Calu3 (cell line): ENCODE data around the gene GAPVD1. TPM values are rescaled to one million over a fixed set of nuclear protein-coding genes. Genes with fewer than 3 reads are reported as not detected.

Experiments
- BruUV-seq: library from RNA; stranded (reverse); fragments of 400-500 nt; replicated peaks from 2 replicates; lab custom pipeline; 2021; lab: Mats Ljungman, UMichigan
- CTCF ChIA-PET: fragments of 300-600 bp; sonication (Branson Sonifier 250); formaldehyde crosslinking; loops from one replicate; lab custom pipeline; 2022; ENCODE audit warnings: antibody characterized with exemption; lab: Charles Lee
- DNase-seq: peaks from one replicate; pipeline ENCODE4 v3.0.0; 2022
- H3K27ac Mint-ChIP-seq: one replicate; pipeline ENCODE4 v1.8.0; 2022; ENCODE audit warnings: mixed read lengths; ENCODE audit not compliant: unreplicated experiment
- H3K27me3 Mint-ChIP-seq: one replicate; pipeline ENCODE4 v1.8.0; 2022; ENCODE audit warnings: mixed read lengths; ENCODE audit not compliant: unreplicated experiment
- H3K36me3 Mint-ChIP-seq: one replicate; pipeline ENCODE4 v1.8.0; 2022; ENCODE audit warnings: mild to moderate bottlenecking, moderate library complexity, mixed read lengths; ENCODE audit not compliant: insufficient read depth, unreplicated experiment
- H3K4me1 Mint-ChIP-seq: one replicate; pipeline ENCODE4 v1.8.0; 2022; ENCODE audit warnings: mild to moderate bottlenecking, low read depth, mixed read lengths; ENCODE audit not compliant: unreplicated experiment
- H3K4me3 Mint-ChIP-seq: one replicate; pipeline ENCODE4 v1.8.0; 2022; ENCODE audit warnings: mild to moderate bottlenecking, low read depth, moderate library complexity, mixed read lengths; ENCODE audit not compliant: unreplicated experiment
- H3K9me3 Mint-ChIP-seq: one replicate; pipeline ENCODE4 v1.8.0; 2022; ENCODE audit warnings: low read depth, mixed read lengths; ENCODE audit not compliant: unreplicated experiment
- CTCF ChIP-seq: fragments of 200-600 bp; IDR thresholded peaks from one replicate; pipeline ENCODE4 v1.8.0; 2022; ENCODE audit warnings: antibody characterized with exemption; ENCODE audit not compliant: unreplicated experiment
- intact Hi-C: fragments of 100-400 bp; cut with micrococcal nuclease; formaldehyde crosslinking; loops from one replicate; pipeline ENCODE4 v1.10.0; 2022; ENCODE audit not compliant: unreplicated experiment
- total RNA-seq: library from RNA; stranded (reverse); gene quantifications from 2 replicates; pipeline ENCODE4 v1.2.3, GENCODE V29; 2022

The GAPVD1 gene
- total RNA-seq, 1 experiment from 2014 or later, result 32.6 TPM

DNA sequence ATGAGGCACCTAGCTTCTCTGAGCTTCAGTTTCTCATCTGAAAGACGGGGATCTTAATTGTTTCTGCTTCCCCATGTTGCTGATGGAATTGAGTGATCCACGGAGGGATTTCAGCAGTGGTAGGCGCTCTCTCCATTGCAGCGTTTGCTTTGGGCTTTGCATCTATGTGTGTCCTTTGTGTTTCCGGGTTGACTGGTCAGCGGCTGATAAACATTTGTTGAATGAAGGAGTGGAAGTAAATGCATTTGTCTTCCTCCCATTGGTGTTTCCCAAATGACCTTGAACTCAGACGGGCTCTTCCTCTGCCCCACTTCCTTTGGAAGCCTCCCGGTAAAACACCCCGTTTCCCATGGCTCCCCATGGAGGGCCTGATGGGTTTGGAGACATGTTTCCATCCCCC, 117.2 kb downstream of the GAPVD1 start:
- Mint-ChIP-seq H3K4me3 (no peak overlapping the region), H3K27ac (no peak overlapping the region), H3K9me3 (no peaks in the 10 kb centered on the region), H3K36me3 (no peaks in the 10 kb centered on the region), H3K4me1 (no peaks in the 10 kb centered on the region), H3K27me3 (no peaks in the 10 kb centered on the region)
- TF ChIP-seq CTCF, result no peak
- no peak for DNase-seq
- BruUV-seq, result no TSS peak
- CTCF ChIA-PET, result no interaction called here
- intact Hi-C loops, result no loop called here

DNA sequence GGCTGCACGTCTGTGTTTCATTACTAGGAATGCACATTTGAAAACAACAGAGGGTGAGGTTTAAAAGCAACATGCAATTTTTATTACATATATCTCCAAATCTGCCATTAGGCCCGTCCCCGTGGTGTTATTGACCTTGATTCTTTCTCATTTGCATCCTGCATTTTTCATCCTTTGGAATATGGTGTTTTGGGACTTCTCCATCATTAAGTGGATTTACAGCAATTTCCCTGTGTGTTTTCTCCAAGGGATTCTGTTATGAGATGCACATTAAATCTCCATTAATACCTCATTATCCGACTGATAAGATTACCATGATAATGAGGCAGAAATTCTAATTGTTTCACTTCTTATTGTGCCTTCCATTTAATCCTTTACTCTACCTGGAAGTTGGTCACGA, 117.6 kb downstream of the GAPVD1 start:
- Mint-ChIP-seq H3K36me3 (no peaks in the 10 kb centered on the region), H3K4me1 (no peaks in the 10 kb centered on the region), H3K4me3 (no peak overlapping the region), H3K27me3 (no peaks in the 10 kb centered on the region), H3K27ac (no peak overlapping the region), H3K9me3 (no peaks in the 10 kb centered on the region)
- TF ChIP-seq CTCF, result no peak
- CTCF ChIA-PET, result no interaction called here
- DNase-seq, result no peak
- intact Hi-C loops, result no loop called here
- BruUV-seq, result no TSS peak

- CTCF ChIA-PET, result no interaction called here
These were observed 118.8 kb downstream of the GAPVD1 start for GRCh38 chr9:125380406-125380805.

DNA sequence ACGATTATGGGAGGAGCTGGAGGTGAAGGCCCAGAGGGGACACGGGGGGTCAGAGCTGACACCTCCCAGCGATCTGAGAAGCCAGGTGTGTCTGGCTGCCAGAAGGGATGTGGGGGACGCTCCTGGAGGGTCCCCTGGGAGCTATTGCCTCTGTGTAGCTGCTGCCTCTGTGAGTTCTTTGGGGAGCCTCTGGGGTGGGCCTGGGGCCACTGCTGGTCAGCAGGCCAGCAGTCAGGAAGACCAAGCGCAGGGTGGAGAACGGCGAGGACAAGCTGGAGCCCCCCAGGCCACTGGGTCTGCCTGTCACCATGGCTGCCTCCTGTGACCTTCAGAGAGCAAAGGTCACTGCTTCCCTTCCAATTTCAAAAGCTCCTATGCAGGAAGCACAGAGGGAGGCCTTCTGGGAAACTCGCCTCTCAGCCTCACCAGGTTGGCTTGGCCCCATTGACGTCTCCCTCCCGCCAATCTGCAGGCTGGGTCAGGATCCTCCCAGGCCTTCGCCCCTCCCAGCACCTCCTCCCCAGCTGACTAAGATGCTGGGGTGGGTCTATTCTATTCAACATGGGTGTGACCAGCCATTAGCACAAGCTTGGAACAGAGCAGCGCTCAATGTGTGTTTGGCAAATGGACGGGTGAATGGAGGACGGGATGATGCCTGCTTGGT, 126.4 kb downstream of the GAPVD1 start:
- no peaks in the 10 kb centered on the region for H3K36me3 Mint-ChIP-seq
- H3K27me3 Mint-ChIP-seq, result no peaks in the 10 kb centered on the region
- no TSS peak for BruUV-seq
- no peaks in the 10 kb centered on the region for H3K4me1 Mint-ChIP-seq
- no peak for TF ChIP-seq CTCF
- CTCF ChIA-PET, result no interaction called here
- DNase-seq, result no peak
- no peak overlapping the region for H3K4me3 Mint-ChIP-seq
- H3K27ac Mint-ChIP-seq, result no peak overlapping the region
- no peaks in the 10 kb centered on the region for H3K9me3 Mint-ChIP-seq
- intact Hi-C loops, result no loop called here

More at GRCh38 chr9:125380406-125380805, 118.8 kb downstream of the GAPVD1 start:
- Mint-ChIP-seq H3K9me3 (no peaks in the 10 kb centered on the region), H3K27me3 (no peaks in the 10 kb centered on the region), H3K27ac (no peak overlapping the region), H3K36me3 (no peaks in the 10 kb centered on the region), H3K4me1 (no peaks in the 10 kb centered on the region), H3K4me3 (no peak overlapping the region)
- TF ChIP-seq CTCF, result no peak
- no TSS peak for BruUV-seq
- no peak for DNase-seq
- intact Hi-C loops, result no loop called here
